Measurements from ENCODE around the gene GMPR.

DNA sequence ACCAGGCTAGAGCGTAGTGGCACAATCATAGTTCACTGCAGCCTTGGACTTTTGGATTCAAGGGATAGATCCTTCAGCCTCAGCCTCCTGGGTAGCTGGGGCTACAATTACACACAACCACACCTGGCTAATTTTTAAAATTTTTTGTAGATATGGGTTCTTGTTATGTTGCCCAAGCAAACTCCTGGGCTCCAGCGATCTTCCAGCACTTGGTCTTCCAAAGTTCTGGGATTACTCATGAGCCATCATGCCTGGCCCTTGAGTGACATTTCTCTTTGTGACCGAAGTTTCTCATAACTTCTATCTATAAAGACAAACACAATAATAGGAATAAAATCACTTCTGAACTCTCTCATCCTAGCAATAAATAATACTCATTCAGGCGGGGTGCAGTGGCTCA is 26.1 kb upstream of the GMPR start:
- no peak for TF ChIP-seq POLR2A (IDR thresholded peaks at IDR 0.05; ENCODE audit: low read depth, low read length)
- TF ChIP-seq, protein P1, sequence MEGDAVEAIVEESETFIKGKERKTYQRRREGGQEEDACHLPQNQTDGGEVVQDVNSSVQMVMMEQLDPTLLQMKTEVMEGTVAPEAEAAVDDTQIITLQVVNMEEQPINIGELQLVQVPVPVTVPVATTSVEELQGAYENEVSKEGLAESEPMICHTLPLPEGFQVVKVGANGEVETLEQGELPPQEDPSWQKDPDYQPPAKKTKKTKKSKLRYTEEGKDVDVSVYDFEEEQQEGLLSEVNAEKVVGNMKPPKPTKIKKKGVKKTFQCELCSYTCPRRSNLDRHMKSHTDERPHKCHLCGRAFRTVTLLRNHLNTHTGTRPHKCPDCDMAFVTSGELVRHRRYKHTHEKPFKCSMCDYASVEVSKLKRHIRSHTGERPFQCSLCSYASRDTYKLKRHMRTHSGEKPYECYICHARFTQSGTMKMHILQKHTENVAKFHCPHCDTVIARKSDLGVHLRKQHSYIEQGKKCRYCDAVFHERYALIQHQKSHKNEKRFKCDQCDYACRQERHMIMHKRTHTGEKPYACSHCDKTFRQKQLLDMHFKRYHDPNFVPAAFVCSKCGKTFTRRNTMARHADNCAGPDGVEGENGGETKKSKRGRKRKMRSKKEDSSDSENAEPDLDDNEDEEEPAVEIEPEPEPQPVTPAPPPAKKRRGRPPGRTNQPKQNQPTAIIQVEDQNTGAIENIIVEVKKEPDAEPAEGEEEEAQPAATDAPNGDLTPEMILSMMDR (IDR thresholded peaks at IDR 0.05 in 2 of 3, conservative IDR thresholded peaks at IDR 0.05 in 1 of 3; ENCODE audit: control insufficient read depth in 2 of 3, extremely low read depth in 1 of 3, insufficient read depth in 1 of 3, low read depth in 3 of 3, low read length in 3 of 3): no peak
- TF ChIP-seq MYC (IDR thresholded peaks at IDR 0.05; ENCODE audit: insufficient read depth, insufficient read length, insufficient replicate concordance, low read length, severe bottlenecking): no peak
- TF ChIP-seq NBN (IDR thresholded peaks at IDR 0.05): no peak
- no peak for TF ChIP-seq RBBP5 (conservative IDR thresholded peaks at IDR 0.05)
- no peak for TF ChIP-seq EP300 (IDR thresholded peaks at IDR 0.05; ENCODE audit: borderline replicate concordance in 1 of 2, control insufficient read depth in 1 of 2, low read depth in 2 of 2, low read length in 2 of 2)
